Caco-2 (cell line): ENCODE measurements around the gene XRN2. TPM values are rescaled to one million over a fixed set of nuclear protein-coding genes. Genes with fewer than 3 reads are reported as not detected.
"Not testable (repeated sequence)": the region's sequence is repeated elsewhere in the genome, so short reads cannot be mapped to it uniquely, and the experiment has no call there.

Experiments used
- BruUV-seq: library from RNA; stranded (reverse); fragments of 400-500 nt; replicated peaks from 2 replicates; lab custom pipeline; 2021; lab: Mats Ljungman, UMichigan
- CTCF ChIA-PET: fragments of 300-600 bp; sonication (Branson Sonifier 250); formaldehyde crosslinking; loops from one replicate; lab custom pipeline; 2022; ENCODE audit warnings: antibody characterized with exemption; lab: Charles Lee
- POLR2A ChIA-PET: fragments of 300-600 bp; sonication (Branson Sonifier 250); formaldehyde crosslinking; loops from one replicate; lab custom pipeline; 2022; ENCODE audit warnings: antibody characterized with exemption; lab: Charles Lee
- DNase-seq, 2 experiments: peaks; one replicate each; pipeline versions ENCODE4 v3.0.0 to v3.0.0-alpha.2; 2020 to 2022
- H3K27me3 ChIP-seq: replicated peaks from 2 replicates; pipeline ENCODE4 v1.6.0; 2011; ENCODE audit warnings: low read length; ENCODE audit not compliant: control insufficient read depth, insufficient read depth
- H3K36me3 ChIP-seq: 2 replicates; pipeline ENCODE4 v1.5.1; 2011; ENCODE audit warnings: low read length; ENCODE audit not compliant: control insufficient read depth, insufficient read depth
- H3K4me1 ChIP-seq: fragments of 250-450 bp; sonication (Bioruptor Pico); 2 replicates; pipeline ENCODE4 v1.5.1; 2020; ENCODE audit warnings: mild to moderate bottlenecking
- H3K4me3 ChIP-seq: 2 replicates; pipeline ENCODE4 v1.5.1; 2011; ENCODE audit warnings: low read depth, mild to moderate bottlenecking, control low read depth, low read length
- H3K9me3 ChIP-seq: fragments of 250-450 bp; sonication (Bioruptor Pico); 2 replicates; pipeline ENCODE4 v1.5.1; 2020; ENCODE audit warnings: mild to moderate bottlenecking, moderate library complexity
- H3K27ac Mint-ChIP-seq: one replicate; pipeline ENCODE4 v1.8.0; 2022; ENCODE audit warnings: mixed read lengths; ENCODE audit not compliant: unreplicated experiment
- H3K27me3 Mint-ChIP-seq: one replicate; pipeline ENCODE4 v1.8.0; 2022; ENCODE audit warnings: mixed read lengths; ENCODE audit not compliant: insufficient read depth, unreplicated experiment
- H3K36me3 Mint-ChIP-seq: one replicate; pipeline ENCODE4 v1.8.0; 2022; ENCODE audit warnings: mild to moderate bottlenecking, mixed read lengths; ENCODE audit not compliant: insufficient read depth, unreplicated experiment
- H3K4me1 Mint-ChIP-seq: one replicate; pipeline ENCODE4 v1.8.0; 2022; ENCODE audit warnings: low read depth, mixed read lengths; ENCODE audit not compliant: unreplicated experiment
- H3K4me3 Mint-ChIP-seq: one replicate; pipeline ENCODE4 v1.8.0; 2022; ENCODE audit warnings: mild to moderate bottlenecking, moderate library complexity, mixed read lengths; ENCODE audit not compliant: unreplicated experiment
- H3K9me3 Mint-ChIP-seq: one replicate; pipeline ENCODE4 v1.8.0; 2022; ENCODE audit warnings: mixed read lengths; ENCODE audit not compliant: unreplicated experiment
- CTCF ChIP-seq, 2 experiments: fragments of 200-600 bp in 1 of 2; IDR thresholded peaks; 1 replicate in 1 of 2; 2 replicates in 1 of 2; pipeline versions ENCODE4 v1.5.1 to v1.8.0; 2011 to 2022; ENCODE audit warnings: antibody characterized with exemption in 1 of 2, control low read depth in 1 of 2, inconsistent platforms in 1 of 2, low read depth in 1 of 2, low read length in 1 of 2, mild to moderate bottlenecking in 1 of 2, moderate library complexity in 1 of 2; ENCODE audit not compliant: insufficient read depth in 1 of 2, severe bottlenecking in 1 of 2, unreplicated experiment in 1 of 2
- intact Hi-C: fragments of 100-400 bp; cut with micrococcal nuclease; formaldehyde crosslinking; loops from one replicate; pipeline ENCODE4 v1.10.0; 2022; ENCODE audit not compliant: unreplicated experiment
- total RNA-seq: library from RNA; stranded (reverse); gene quantifications from 2 replicates; pipeline ENCODE4 v1.2.3, GENCODE V29; 2022

XRN2 gene
- total RNA-seq, 1 experiment from 2014 or later = 86.3 TPM

- no peak overlapping the region for H3K27ac Mint-ChIP-seq
- no peaks in the 10 kb centered on the region for H3K36me3 Mint-ChIP-seq
- no peaks in the 10 kb centered on the region for H3K4me1 Mint-ChIP-seq
- Histone ChIP-seq H3K27me3 (no peaks in the 10 kb centered on the region), H3K4me3 (no peak overlapping the region), H3K36me3 (no peaks in the 10 kb centered on the region), H3K9me3 (peaks cover 9% of the 10 kb centered on the region; the same call in 1 of the 2 replicates), H3K4me1 (no peaks in the 10 kb centered on the region)
- BruUV-seq = no TSS peak
- H3K27me3 Mint-ChIP-seq = peaks cover 2% of the 10 kb centered on the region
- DNase-seq = no peak
- intact Hi-C loops = no loop called here
- TF ChIP-seq CTCF (IDR thresholded peaks at IDR 0.05; ENCODE audit: insufficient read depth in 1 of 2, low read depth in 1 of 2, low read length in 1 of 2, severe bottlenecking in 1 of 2, unreplicated experiment in 1 of 2) = no peak
- peaks cover 21% of the 10 kb centered on the region for H3K9me3 Mint-ChIP-seq
- POLR2A ChIA-PET = no interaction called here
- CTCF ChIA-PET = no interaction called here
- H3K4me3 Mint-ChIP-seq = no peak overlapping the region
These were observed 118.6 kb downstream of the XRN2 start for GRCh38 chr20:21421601-21422236.

GRCh38 chr20:21423712-21424111, 120.6 kb downstream of the XRN2 start:
- not testable (repeated sequence) for H3K27ac Mint-ChIP-seq

GRCh38 chr20:21424846-21425245, 121.7 kb downstream of the XRN2 start:
- ChIA-PET POLR2A (no interaction called here), CTCF (no interaction called here)
- no peaks in the 10 kb centered on the region for H3K4me1 ChIP-seq
- no peak for DNase-seq
- H3K27me3 Mint-ChIP-seq = no peaks in the 10 kb centered on the region
- peaks cover 21% of the 10 kb centered on the region for H3K9me3 Mint-ChIP-seq
- no TSS peak for BruUV-seq
- no peaks in the 10 kb centered on the region for H3K27me3 ChIP-seq
- intact Hi-C loops = no loop called here
- no peaks in the 10 kb centered on the region for H3K4me1 Mint-ChIP-seq
- H3K4me3 ChIP-seq = no peak overlapping the region
- no peaks in the 10 kb centered on the region for H3K36me3 Mint-ChIP-seq
- TF ChIP-seq CTCF (IDR thresholded peaks at IDR 0.05; ENCODE audit: insufficient read depth in 1 of 2, low read depth in 1 of 2, low read length in 1 of 2, severe bottlenecking in 1 of 2, unreplicated experiment in 1 of 2) = no peak
- peaks cover 9% of the 10 kb centered on the region; the same call in 1 of the 2 replicates for H3K9me3 ChIP-seq
- no peak overlapping the region for H3K4me3 Mint-ChIP-seq
- no peaks in the 10 kb centered on the region for H3K36me3 ChIP-seq
- H3K27ac Mint-ChIP-seq = no peak overlapping the region

More at GRCh38 chr20:21423712-21424111, 120.6 kb downstream of the XRN2 start:
- H3K9me3 ChIP-seq, CTCF ChIA-PET, H3K4me3 Mint-ChIP-seq, DNase-seq, intact Hi-C loops, H3K4me1 Mint-ChIP-seq, H3K27me3 ChIP-seq, POLR2A ChIA-PET, H3K4me3 ChIP-seq, H3K36me3 ChIP-seq, BruUV-seq, H3K27me3 Mint-ChIP-seq, H3K4me1 ChIP-seq, H3K36me3 Mint-ChIP-seq: not testable (repeated sequence)
- H3K9me3 Mint-ChIP-seq = peaks cover 21% of the 10 kb centered on the region
